Mucosa of stomach (tissue), 1 donor: Measurements from ENCODE around the gene DDHD1.
"Not testable (repeated sequence)": the region's sequence is repeated elsewhere in the genome, so short reads cannot be mapped to it uniquely, and the experiment has no call there.

Source experiments
- H3K27me3 ChIP-seq: one replicate; pipeline ENCODE4 v1.7.0; 2013; ENCODE audit warnings: mild to moderate bottlenecking, low read length; ENCODE audit not compliant: control insufficient read depth, insufficient read depth
- H3K36me3 ChIP-seq: one replicate; pipeline ENCODE4 v1.7.0; 2013; ENCODE audit warnings: low read length; ENCODE audit not compliant: control insufficient read depth, insufficient read depth
- H3K4me1 ChIP-seq: one replicate; pipeline ENCODE4 v1.7.0; 2013; ENCODE audit warnings: mild to moderate bottlenecking, low read length; ENCODE audit not compliant: control insufficient read depth, insufficient read depth
- H3K4me3 ChIP-seq: one replicate; pipeline ENCODE4 v1.7.0; 2013; ENCODE audit warnings: low read length
- H3K9ac ChIP-seq: one replicate; pipeline ENCODE4 v1.7.0; 2013; ENCODE audit warnings: mild to moderate bottlenecking, low read length, moderate library complexity
- H3K9me3 ChIP-seq: one replicate; pipeline ENCODE4 v1.7.0; 2013; ENCODE audit warnings: mild to moderate bottlenecking, low read length, moderate library complexity; ENCODE audit not compliant: control insufficient read depth
- donor health status: Pancreatic carcinoma.

DDHD1 gene

GRCh38 chr14:53179486-53180005 is 26.4 kb upstream of the DDHD1 start:
- H3K9ac ChIP-seq, H3K27me3 ChIP-seq, H3K9me3 ChIP-seq, H3K4me3 ChIP-seq, H3K4me1 ChIP-seq, H3K36me3 ChIP-seq: not testable (repeated sequence)

- no peaks in the 10 kb centered on the region for H3K36me3 ChIP-seq
- no peaks in the 10 kb centered on the region for H3K9me3 ChIP-seq
- no peaks in the 10 kb centered on the region for H3K27me3 ChIP-seq
- H3K9ac ChIP-seq = no peak overlapping the region
- no peaks in the 10 kb centered on the region for H3K4me1 ChIP-seq
- no peak overlapping the region for H3K4me3 ChIP-seq
Observed at GRCh38 chr14:53175375-53175774, 22.3 kb upstream of the DDHD1 start.

GRCh38 chr14:53174918-53175317 is 21.8 kb upstream of the DDHD1 start:
- no peak overlapping the region for H3K4me3 ChIP-seq
- H3K36me3 ChIP-seq = no peaks in the 10 kb centered on the region
- no peaks in the 10 kb centered on the region for H3K4me1 ChIP-seq
- H3K9me3 ChIP-seq = no peaks in the 10 kb centered on the region
- no peaks in the 10 kb centered on the region for H3K27me3 ChIP-seq
- H3K9ac ChIP-seq = no peak overlapping the region

DNA sequence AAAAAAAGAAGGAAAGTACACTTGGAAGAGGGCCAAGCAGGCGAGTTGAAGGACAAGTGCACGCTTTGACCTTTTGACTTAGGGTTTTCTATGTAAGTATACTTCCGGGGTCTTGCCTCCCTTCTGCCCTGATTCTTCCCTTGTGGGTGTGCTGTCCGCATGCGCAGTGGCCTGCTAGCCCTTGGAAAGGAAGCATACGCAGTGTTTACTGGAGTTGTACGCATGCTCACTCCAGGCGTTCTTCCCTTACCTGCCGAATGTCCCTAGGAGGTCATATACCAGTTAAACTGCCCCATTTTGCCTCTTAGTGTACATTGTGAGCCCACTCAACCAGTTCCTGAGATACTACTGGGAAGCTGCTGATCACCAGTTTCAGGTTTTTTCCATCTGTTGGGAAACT is 15.7 kb upstream of the DDHD1 start:
- Histone ChIP-seq H3K36me3 (no peaks in the 10 kb centered on the region), H3K4me1 (no peaks in the 10 kb centered on the region), H3K9me3 (no peaks in the 10 kb centered on the region), H3K4me3 (no peak overlapping the region), H3K9ac (no peak overlapping the region), H3K27me3 (no peaks in the 10 kb centered on the region)

GRCh38 chr14:53167602-53168328 is 14.6 kb upstream of the DDHD1 start:
- Histone ChIP-seq H3K4me1 (no peaks in the 10 kb centered on the region), H3K36me3 (no peaks in the 10 kb centered on the region), H3K4me3 (no peak overlapping the region), H3K9me3 (no peaks in the 10 kb centered on the region), H3K9ac (no peak overlapping the region), H3K27me3 (no peaks in the 10 kb centered on the region)

GRCh38 chr14:53161758-53162435 is 8.8 kb upstream of the DDHD1 start:
- no peaks in the 10 kb centered on the region for H3K4me1 ChIP-seq
- H3K4me3 ChIP-seq = no peak overlapping the region
- no peaks in the 10 kb centered on the region for H3K36me3 ChIP-seq
- H3K27me3 ChIP-seq = no peaks in the 10 kb centered on the region
- H3K9ac ChIP-seq = no peak overlapping the region
- H3K9me3 ChIP-seq = no peaks in the 10 kb centered on the region

DNA sequence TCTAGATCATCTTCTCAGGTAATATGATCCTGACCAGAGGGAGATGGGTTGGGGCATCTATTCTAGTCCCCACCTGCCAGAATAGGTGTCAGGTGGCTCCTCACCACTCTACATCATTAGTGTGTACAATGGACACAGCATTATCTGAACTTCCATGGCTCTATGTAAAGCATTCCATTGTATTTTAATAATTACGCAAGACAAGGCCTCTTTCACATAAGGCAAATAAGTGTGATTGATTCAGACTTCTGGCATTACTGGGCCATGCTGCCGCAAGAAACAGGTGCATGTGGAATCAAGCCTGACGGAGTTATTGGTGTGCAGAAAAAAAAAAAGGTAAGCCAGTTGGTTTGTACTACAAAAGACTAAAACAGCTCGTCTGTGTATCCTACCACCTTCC is 3.1 kb upstream of the DDHD1 start:
- Histone ChIP-seq H3K27me3 (no peaks in the 10 kb centered on the region), H3K9me3 (no peaks in the 10 kb centered on the region), H3K9ac (no peak overlapping the region), H3K36me3 (no peaks in the 10 kb centered on the region), H3K4me3 (no peak overlapping the region), H3K4me1 (no peaks in the 10 kb centered on the region)

- H3K9me3 ChIP-seq = no peaks in the 10 kb centered on the region
- no peaks in the 10 kb centered on the region for H3K4me1 ChIP-seq
- no peaks in the 10 kb centered on the region for H3K36me3 ChIP-seq
- H3K4me3 ChIP-seq = no peak overlapping the region
- peak overlapping the region; percentile 72 for H3K9ac ChIP-seq
- no peaks in the 10 kb centered on the region for H3K27me3 ChIP-seq
Observed at GRCh38 chr14:53153702-53154112, 584 bp upstream of the DDHD1 start.

- Histone ChIP-seq H3K36me3 (no peaks in the 10 kb centered on the region), H3K9ac (peak overlapping the region; percentile 72), H3K27me3 (no peaks in the 10 kb centered on the region), H3K4me1 (no peaks in the 10 kb centered on the region), H3K9me3 (no peaks in the 10 kb centered on the region), H3K4me3 (peak overlapping the region; percentile 54)
Observed at GRCh38 chr14:53152184-53152886, 788 bp downstream of the DDHD1 start.

DNA sequence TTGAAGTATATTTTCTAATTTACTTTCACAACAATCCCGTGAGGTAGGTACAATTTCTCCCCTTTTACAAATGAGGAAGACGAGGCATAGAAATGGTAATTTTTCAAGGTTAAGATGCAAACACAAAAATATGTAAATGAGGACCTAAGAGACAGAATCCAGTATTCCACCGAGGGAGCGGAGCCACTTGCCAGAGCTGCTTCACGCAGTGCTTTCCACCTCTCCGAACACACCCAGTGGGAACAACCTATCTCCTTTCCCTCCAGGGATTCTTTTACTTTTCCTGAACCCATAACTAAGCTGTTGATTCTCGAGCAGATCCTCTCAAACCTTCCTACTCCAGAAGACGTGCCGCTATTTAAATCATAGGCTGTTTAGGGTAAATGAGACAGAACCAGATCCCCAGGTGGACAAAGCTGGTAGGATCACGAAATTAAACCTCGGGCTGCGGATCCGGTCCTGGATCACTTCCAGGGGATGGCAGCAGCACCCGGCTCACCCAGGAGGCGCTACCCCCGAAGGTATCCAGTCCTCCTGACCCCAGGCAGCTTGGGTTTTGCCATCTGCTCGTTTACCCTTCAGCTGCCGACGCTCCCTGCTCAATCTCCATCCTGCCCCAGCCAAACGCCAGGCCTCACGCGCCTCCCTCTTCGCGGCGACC is 1.5 kb downstream of the DDHD1 start:
- no peaks in the 10 kb centered on the region for H3K4me1 ChIP-seq
- peak overlapping the region; percentile 54 for H3K4me3 ChIP-seq
- no peaks in the 10 kb centered on the region for H3K36me3 ChIP-seq

DNA sequence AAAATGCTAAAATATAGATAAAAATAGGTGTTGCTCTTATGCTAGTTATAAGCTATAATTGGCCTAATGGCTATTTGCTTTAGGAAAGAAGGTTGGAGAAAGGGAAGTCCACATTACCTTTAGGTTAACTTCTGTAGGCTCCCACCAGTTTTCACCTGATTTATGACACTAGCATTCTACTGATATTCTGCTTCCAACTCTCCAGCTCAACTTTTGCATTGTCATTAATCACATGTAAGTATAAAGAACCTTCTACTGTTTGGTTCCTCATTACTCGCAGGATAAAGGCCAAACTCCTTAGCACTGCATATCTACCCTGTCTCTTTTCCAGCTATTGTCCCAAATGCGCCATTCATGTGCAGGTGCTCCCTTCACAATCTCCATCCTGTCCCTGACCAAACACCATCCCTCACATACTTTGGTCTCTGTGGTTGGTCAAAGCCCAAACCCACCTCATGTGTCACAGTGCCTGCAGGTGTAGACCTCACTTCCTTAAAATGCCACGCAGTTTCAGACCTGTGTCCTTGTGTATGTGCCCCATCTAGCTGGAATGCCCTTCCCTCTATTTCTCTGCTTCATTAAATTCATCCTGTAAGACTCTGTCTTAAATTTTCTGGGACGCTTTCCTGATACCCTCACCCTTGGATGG is 3.3 kb downstream of the DDHD1 start:
- no peaks in the 10 kb centered on the region for H3K27me3 ChIP-seq
- no peaks in the 10 kb centered on the region for H3K4me1 ChIP-seq
- H3K4me3 ChIP-seq = no peak overlapping the region

More for the DNA sequence above, 1.5 kb downstream of the DDHD1 start:
- no peaks in the 10 kb centered on the region for H3K9me3 ChIP-seq
- H3K9ac ChIP-seq = peak overlapping the region; percentile 72
- H3K27me3 ChIP-seq = no peaks in the 10 kb centered on the region

More for the DNA sequence above, 3.3 kb downstream of the DDHD1 start:
- Histone ChIP-seq H3K9me3 (no peaks in the 10 kb centered on the region), H3K36me3 (no peaks in the 10 kb centered on the region), H3K9ac (no peak overlapping the region)
